Measurements from ENCODE around the gene KRTAP4-12.
"Not testable (repeated sequence)": the region's sequence is repeated elsewhere in the genome, so short reads cannot be mapped to it uniquely, and the experiment has no call there.

The KRTAP4-12 gene

GRCh38 chr17:41098481-41098880 is 25.5 kb downstream of the KRTAP4-12 start:
- H2AFZ ChIP-seq (ENCODE audit: low read length), result no peak overlapping the region

GRCh38 chr17:41098042-41098441 is 25.9 kb downstream of the KRTAP4-12 start, which contains the start of gene KRTAP4-8:
Gene KRTAP4-8 (minus strand): TSS chr17:41098142. CDS start chr17:41098084, 58 bp downstream.
- Histone ChIP-seq H2AFZ (ENCODE audit: low read length) (no peak within 1 kb of the TSS), H3K4me1 (ENCODE audit: insufficient read depth, low read length, severe bottlenecking) (no peaks in the 10 kb centered on the region), H3K9me3 (ENCODE audit: low read length) (no peaks in the 10 kb centered on the region), H3K4me3 (ENCODE audit: low read depth, low read length, poor library complexity, severe bottlenecking) (no peak within 1 kb of the TSS), H3K27ac (ENCODE audit: low read depth, low read length, poor library complexity, severe bottlenecking) (no peak within 1 kb of the TSS), H3K79me2 (ENCODE audit: insufficient read depth, low read length) (no peaks in the 10 kb centered on the region), H3K36me3 (ENCODE audit: insufficient read depth, low read length) (no peaks in the 10 kb centered on the region), H4K20me1 (ENCODE audit: insufficient read depth, low read length) (no peaks in the 10 kb centered on the region), H3K9me2 (ENCODE audit: low read depth, low read length) (no peaks in the 10 kb centered on the region), H3K27me3 (ENCODE audit: insufficient read depth, low read length) (no peaks in the 10 kb centered on the region), H3K4me2 (ENCODE audit: low read length) (no peak within 1 kb of the TSS), H3F3A (ENCODE audit: insufficient read depth, low read length) (no peaks in the 10 kb centered on the region), H3K9ac (ENCODE audit: low read length) (no peak within 1 kb of the TSS)
- no peak for TF ChIP-seq CTCF (IDR thresholded peaks at IDR 0.05; ENCODE audit: low read length)
- TF ChIP-seq EZH2 (IDR thresholded peaks at IDR 0.05; ENCODE audit: borderline replicate concordance, low read length), result no peak

More at GRCh38 chr17:41098481-41098880, 25.5 kb downstream of the KRTAP4-12 start:
- Histone ChIP-seq H3K27me3 (ENCODE audit: insufficient read depth, low read length) (no peaks in the 10 kb centered on the region), H4K20me1 (ENCODE audit: insufficient read depth, low read length) (no peaks in the 10 kb centered on the region), H3K9ac (ENCODE audit: low read length) (no peak overlapping the region), H3F3A (ENCODE audit: insufficient read depth, low read length) (no peaks in the 10 kb centered on the region), H3K27ac (ENCODE audit: low read depth, low read length, poor library complexity, severe bottlenecking) (no peak overlapping the region), H3K4me1 (ENCODE audit: insufficient read depth, low read length, severe bottlenecking) (no peaks in the 10 kb centered on the region), H3K79me2 (ENCODE audit: insufficient read depth, low read length) (no peaks in the 10 kb centered on the region), H3K36me3 (ENCODE audit: insufficient read depth, low read length) (no peaks in the 10 kb centered on the region), H3K9me3 (ENCODE audit: low read length) (no peaks in the 10 kb centered on the region), H3K9me2 (ENCODE audit: low read depth, low read length) (no peaks in the 10 kb centered on the region), H3K4me2 (ENCODE audit: low read length) (no peak overlapping the region), H3K4me3 (ENCODE audit: low read depth, low read length, poor library complexity, severe bottlenecking) (no peak overlapping the region)
- TF ChIP-seq CTCF (IDR thresholded peaks at IDR 0.05; ENCODE audit: low read length) (no peak), EZH2 (IDR thresholded peaks at IDR 0.05; ENCODE audit: borderline replicate concordance, low read length) (no peak)

DNA sequence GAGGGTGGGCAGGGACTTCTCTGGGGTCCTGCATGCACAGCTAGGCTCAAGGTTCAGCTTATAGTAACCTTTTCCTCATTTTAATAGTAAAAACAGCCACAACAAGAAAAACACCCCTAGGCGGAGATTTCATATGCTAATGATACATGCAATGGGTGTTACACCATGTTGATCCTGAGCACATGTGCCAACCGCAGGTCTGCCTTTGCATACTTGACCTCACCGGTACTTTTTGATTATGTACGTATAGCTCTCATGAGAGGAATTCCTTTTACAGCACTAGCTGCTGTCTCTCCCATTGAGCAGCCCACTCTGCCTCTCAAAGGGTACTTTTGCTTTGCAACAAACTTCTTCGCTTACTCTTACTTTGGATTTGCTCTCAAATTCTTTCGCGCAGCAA is 27.9 kb downstream of the KRTAP4-12 start:
- no peak overlapping the region for H3K4me2 ChIP-seq (ENCODE audit: low read length)
- H2AFZ ChIP-seq (ENCODE audit: low read length), result no peak overlapping the region
- no peak for TF ChIP-seq CTCF (IDR thresholded peaks at IDR 0.05; ENCODE audit: low read length)
- no peak for TF ChIP-seq EZH2 (IDR thresholded peaks at IDR 0.05; ENCODE audit: borderline replicate concordance, low read length)
- no peak overlapping the region for H3K9ac ChIP-seq (ENCODE audit: low read length)
- H3K27ac ChIP-seq (ENCODE audit: low read depth, low read length, poor library complexity, severe bottlenecking), result no peak overlapping the region
- H3K36me3 ChIP-seq (ENCODE audit: insufficient read depth, low read length), result no peaks in the 10 kb centered on the region
- H3K9me2 ChIP-seq (ENCODE audit: low read depth, low read length), result no peaks in the 10 kb centered on the region
- no peak overlapping the region for H3K4me3 ChIP-seq (ENCODE audit: low read depth, low read length, poor library complexity, severe bottlenecking)
- no peaks in the 10 kb centered on the region for H3K9me3 ChIP-seq (ENCODE audit: low read length)
- no peaks in the 10 kb centered on the region for H4K20me1 ChIP-seq (ENCODE audit: insufficient read depth, low read length)
- H3K27me3 ChIP-seq (ENCODE audit: insufficient read depth, low read length), result no peaks in the 10 kb centered on the region
- no peaks in the 10 kb centered on the region for H3K79me2 ChIP-seq (ENCODE audit: insufficient read depth, low read length)
- no peaks in the 10 kb centered on the region for H3K4me1 ChIP-seq (ENCODE audit: insufficient read depth, low read length, severe bottlenecking)
- H3F3A ChIP-seq (ENCODE audit: insufficient read depth, low read length), result no peaks in the 10 kb centered on the region

GRCh38 chr17:41088760-41089352 is 35.1 kb downstream of the KRTAP4-12 start:
- not testable (repeated sequence) for H3K79me2 ChIP-seq (ENCODE audit: insufficient read depth, low read length); H3K9ac ChIP-seq (ENCODE audit: low read length); H3K9me2 ChIP-seq (ENCODE audit: low read depth, low read length); H4K20me1 ChIP-seq (ENCODE audit: insufficient read depth, low read length); H3K4me2 ChIP-seq (ENCODE audit: low read length); H3K4me1 ChIP-seq (ENCODE audit: insufficient read depth, low read length, severe bottlenecking); H3K9me3 ChIP-seq (ENCODE audit: low read length); H3K4me3 ChIP-seq (ENCODE audit: low read depth, low read length, poor library complexity, severe bottlenecking); H2AFZ ChIP-seq (ENCODE audit: low read length); H3K27ac ChIP-seq (ENCODE audit: low read depth, low read length, poor library complexity, severe bottlenecking); H3K36me3 ChIP-seq (ENCODE audit: insufficient read depth, low read length); H3K27me3 ChIP-seq (ENCODE audit: insufficient read depth, low read length); H3F3A ChIP-seq (ENCODE audit: insufficient read depth, low read length)

DNA sequence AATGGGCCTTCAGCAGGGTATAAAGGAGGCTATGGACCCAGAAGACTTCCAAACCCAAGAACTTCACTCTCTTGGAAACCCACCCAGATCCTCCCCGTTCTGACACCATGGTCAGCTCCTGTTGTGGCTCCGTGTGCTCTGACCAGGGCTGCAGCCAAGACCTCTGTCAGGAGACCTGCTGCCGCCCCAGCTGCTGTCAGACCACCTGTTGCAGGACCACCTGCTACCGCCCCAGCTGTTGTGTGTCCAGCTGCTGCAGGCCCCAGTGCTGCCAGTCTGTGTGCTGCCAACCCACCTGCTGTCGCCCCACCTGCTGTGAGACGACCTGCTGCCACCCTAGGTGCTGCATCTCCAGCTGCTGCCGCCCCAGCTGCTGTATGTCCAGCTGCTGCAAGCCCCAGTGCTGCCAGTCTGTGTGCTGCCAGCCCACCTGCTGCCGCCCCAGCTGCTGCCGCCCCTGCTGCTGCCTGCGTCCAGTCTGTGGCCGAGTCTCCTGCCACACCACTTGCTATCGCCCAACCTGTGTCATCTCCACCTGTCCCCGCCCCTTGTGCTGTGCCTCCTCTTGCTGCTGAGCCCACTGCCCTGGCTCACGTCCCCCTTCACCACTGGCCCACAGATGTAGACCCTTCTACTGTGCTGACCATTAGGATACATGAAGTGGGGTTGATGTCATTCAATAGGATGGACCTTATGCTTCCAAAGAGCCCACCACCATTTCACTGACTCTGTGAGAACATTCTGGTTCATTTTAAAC is 39.7 kb downstream of the KRTAP4-12 start, which contains the start of gene KRTAP4-7:
Gene KRTAP4-7 (plus strand): TSS at position 51 of the 757 bp plus-strand sequence. CDS start 57 bp downstream, at position 108.
- H3K4me2 ChIP-seq (ENCODE audit: low read length); H2AFZ ChIP-seq (ENCODE audit: low read length); H3K36me3 ChIP-seq (ENCODE audit: insufficient read depth, low read length); H3K4me3 ChIP-seq (ENCODE audit: low read depth, low read length, poor library complexity, severe bottlenecking); H3K27ac ChIP-seq (ENCODE audit: low read depth, low read length, poor library complexity, severe bottlenecking); H3K9ac ChIP-seq (ENCODE audit: low read length); H3F3A ChIP-seq (ENCODE audit: insufficient read depth, low read length); H4K20me1 ChIP-seq (ENCODE audit: insufficient read depth, low read length); H3K27me3 ChIP-seq (ENCODE audit: insufficient read depth, low read length); H3K4me1 ChIP-seq (ENCODE audit: insufficient read depth, low read length, severe bottlenecking); H3K79me2 ChIP-seq (ENCODE audit: insufficient read depth, low read length); H3K9me2 ChIP-seq (ENCODE audit: low read depth, low read length); H3K9me3 ChIP-seq (ENCODE audit: low read length): not testable (repeated sequence)

Data from OCI-LY1 (cell line).